ENCODE data around the gene SMCO4.

SMCO4 gene

GRCh38 chr11:93498641-93499040 lies 44.5 kb downstream of the SMCO4 start:
- no peak for DNase-seq

DNA sequence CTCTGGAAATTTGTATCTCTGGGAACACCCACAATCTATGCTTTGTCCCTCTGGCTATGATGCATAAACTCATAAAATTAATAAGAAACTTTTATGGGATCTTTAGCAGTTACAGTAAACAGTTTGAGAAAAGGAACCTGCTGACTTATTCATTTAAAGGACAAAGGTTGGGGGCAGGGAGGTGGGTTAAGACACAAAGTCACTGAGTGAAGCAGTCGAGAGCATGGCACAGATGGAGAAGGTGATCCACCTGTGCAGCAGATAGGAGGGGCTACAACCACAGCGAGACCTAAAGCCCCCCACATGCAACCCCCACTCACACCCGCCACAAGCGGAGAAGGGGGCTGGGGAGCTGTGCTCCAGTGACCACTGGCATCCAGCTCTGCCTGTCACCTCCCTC lies 45.0 kb downstream of the SMCO4 start:
- DNase-seq: no peak

DNA sequence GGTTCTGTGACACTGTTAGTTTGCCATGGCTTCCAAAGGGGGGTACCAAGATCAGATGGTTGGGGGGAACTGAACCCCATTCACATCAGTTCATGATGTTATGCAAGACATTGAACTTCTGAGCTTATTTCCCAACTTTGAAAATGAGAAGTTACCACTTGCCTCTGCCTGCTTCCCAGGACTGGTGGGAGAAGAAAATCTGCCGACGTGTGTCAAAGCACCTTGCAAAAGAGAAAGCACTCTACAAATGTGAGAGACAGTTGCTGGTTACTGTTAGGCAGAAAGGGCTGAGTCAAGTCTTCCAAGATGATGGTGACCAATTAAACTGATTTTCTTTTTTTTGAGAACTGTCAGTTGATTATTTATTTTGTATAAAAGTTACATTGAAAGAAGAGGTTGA lies 45.6 kb downstream of the SMCO4 start:
- no peak for DNase-seq

- no peak for DNase-seq
Measured at GRCh38 chr11:93494357-93494756, 48.8 kb downstream of the SMCO4 start.

DNA sequence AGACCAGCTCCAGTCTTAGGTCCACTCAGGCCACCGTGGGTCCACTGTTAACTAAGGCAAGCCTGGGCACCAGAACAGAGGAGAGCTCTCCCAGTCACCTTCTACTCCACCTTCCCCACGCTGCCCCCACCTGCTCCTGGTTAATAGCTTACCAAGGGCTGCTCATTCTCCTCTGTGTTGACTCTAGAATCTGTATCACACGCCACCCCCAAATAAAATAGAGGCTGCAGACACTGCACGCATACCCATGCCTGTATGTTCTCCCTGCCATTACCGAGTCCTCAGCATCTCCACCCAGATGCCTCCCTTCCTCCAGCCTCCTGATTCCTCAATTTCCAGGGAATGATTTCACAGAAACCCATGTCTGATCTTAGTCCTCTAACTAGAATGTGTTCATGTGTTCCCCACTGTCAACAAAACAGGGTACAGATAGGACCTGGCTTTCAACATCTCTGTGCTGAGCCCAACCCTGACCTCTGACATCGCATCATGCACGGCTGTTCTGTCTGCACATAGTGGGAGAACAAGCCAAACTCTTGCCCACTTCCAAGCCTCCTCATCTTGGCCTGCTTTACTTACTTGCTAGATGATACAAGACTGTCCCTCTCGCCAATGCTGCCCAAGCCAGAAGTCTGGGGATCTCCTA lies 49.8 kb downstream of the SMCO4 start:
- no peak for DNase-seq

DNA sequence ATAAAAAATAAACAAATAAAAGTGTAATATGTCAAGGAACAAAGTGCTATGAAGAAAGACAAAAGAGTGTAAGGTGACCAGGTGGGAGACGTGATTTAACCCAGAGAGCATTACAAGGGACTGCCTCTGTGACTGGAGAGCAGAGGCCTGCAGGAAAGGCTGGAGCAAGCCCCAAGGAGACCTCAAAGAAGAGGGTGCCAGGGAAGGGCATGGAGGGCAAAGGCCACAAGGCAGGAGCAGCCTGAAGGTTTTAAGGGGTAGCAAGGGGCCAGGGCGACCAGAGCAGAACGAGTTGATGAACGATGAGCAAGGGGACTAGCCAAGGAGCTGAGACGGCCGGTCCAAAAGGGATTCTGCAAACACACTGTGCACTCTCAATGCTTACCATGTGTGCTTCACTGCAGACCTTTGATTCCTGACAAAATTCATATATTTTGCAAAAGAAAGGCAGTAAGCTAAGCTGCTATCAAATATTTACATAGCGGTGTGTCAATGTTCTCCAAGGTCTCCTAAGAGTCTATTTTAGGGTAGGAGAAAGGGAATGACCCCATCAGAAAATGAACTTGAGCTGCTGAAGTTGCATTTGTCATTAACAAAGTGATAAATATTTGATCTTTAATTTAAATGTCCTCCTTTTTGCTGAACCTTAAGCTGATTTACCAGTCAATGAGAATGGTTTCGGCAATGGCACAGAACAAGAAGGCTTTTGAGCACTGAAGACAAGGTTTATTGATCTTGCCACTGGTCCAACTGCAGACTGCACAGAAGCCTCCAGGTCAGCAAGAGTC lies 50.5 kb downstream of the SMCO4 start:
- DNase-seq: no peak

- DNase-seq: no peak
Measured at GRCh38 chr11:93491973-93492372, 51.2 kb downstream of the SMCO4 start.

DNA sequence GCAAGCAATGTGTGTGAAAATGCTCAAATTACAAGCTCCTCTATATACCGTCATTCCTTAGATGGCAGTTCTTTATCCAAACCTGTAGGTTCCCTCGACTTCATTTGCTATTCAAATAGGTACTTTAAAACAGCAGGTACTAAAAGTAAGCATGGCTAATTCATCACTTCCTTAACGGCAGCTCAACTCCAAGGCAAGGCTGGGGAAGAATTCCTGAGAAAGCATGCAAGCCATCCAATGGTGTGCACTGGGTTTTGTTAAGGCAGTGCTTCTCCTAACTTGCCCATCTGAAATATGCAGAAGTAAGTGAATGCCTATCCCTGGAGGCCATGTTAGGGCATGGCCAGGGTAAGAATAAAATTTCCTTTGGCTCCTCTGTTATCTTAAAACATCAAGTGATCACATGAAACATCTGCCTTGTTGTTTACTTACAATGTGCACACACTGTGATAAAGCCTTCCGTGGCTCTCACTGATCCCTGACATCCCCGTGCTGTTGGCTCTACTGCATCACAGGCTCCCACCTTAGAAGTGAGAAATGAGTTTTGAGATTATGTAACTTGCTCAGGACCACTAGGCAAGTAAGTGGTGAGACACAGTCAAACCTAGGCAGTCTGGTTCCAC lies 52.1 kb downstream of the SMCO4 start:
- DNase-seq: no peak

DNA sequence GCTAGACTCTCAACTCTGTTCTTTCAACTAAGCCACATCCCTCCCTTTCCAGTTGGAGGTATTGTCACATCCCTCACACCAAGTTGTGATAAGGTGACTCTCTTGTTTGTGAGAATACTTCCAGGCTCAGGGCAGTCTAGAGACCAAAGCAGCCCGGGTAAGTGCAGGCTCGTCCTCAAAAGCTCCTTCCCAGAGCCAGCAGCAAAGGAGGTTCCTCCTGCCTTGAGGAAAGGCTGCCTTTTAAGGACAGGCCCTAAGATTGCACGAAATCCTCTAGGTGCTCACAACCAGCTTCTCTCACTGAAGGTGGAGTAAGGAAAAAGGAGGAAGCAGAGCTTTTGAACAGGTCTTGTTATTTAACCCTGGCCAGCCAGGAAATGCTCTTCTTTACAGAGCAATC lies 53.4 kb downstream of the SMCO4 start:
- DNase-seq: no peak

DNA sequence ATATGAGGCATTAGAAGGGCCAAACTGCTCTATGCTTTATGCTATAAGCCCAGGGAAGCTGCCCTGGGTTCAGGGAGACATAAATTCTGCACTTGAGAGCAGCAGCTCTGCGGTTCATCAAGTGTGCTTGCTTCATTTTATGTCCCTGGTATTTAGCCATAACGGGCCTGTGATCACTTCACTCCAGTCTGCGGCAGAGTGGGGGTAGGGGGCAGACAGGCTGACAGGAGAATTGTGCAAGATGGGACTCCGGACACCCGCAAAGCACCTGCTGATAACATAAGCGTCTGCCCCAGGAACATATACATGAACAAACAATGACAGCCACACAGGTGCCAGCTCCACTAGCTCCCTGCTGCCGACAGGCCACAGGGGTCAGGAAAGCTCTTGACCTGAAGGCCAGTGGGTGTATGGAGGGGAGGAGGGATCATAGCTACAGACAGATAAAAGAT lies 56.1 kb downstream of the SMCO4 start:
- no peak for DNase-seq

- DNase-seq: no peak
Measured at GRCh38 chr11:93485983-93486382, 57.2 kb downstream of the SMCO4 start.

DNA sequence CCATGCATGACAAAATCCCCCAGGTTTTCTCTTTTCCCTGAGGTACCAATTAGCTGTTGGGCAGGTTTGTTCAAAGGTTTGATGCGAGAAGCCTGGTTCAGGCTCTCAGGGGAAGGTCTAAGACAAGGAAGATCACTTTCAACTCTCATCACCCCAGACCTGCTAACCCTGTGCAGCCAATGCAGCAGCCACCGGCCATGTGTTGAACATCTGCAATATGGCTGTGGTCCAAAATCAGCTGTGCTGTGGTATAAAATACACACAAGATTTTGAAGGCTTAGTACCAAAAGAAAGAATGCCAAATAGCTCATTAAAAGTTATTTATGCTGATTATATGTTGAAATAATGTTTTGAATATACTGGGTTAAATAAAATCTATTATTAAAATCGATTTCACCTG lies 58.5 kb downstream of the SMCO4 start:
- no peak for DNase-seq

GRCh38 chr11:93482556-93482955 lies 60.6 kb downstream of the SMCO4 start:
- DNase-seq: no peak

DNA sequence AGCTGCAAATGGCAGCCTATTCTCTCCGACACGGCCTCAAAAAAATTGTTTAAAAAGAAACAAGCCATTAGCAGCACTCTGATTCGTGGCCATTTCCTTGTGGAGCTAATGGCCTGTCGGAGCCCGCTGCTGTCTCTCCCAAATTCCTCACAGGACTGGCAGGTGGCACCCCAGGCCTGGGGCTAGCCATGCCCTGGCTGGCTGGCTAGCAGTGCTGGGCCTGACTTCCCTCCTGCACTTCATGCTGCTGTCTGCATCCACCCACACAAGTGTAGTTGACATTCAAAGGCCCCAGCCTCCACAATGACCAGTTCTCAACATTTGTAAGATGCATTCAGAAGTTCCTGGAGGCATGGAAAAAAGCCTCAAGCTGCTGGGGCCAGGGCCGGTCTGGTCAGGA lies 61.5 kb downstream of the SMCO4 start:
- no peak for DNase-seq

DNA sequence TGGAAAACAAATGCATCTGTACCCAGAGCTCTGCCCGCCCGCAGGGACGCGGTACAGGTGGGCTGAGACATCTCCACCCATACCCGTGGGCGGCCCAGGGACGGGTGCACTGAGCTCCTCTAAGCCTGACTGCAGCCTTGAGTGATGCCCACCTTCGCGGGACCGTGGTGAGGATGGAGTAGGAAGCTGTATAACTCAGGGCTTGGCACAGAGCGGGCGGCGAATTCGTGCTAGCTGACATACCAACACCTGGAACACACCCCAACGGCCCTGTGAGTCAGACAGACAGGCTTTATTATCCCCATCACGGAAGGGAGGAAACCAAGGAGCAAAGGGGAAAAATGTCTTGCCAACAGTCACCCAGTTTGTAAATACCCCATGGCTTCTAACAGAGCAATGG lies 61.9 kb downstream of the SMCO4 start:
- no peak for DNase-seq

DNA sequence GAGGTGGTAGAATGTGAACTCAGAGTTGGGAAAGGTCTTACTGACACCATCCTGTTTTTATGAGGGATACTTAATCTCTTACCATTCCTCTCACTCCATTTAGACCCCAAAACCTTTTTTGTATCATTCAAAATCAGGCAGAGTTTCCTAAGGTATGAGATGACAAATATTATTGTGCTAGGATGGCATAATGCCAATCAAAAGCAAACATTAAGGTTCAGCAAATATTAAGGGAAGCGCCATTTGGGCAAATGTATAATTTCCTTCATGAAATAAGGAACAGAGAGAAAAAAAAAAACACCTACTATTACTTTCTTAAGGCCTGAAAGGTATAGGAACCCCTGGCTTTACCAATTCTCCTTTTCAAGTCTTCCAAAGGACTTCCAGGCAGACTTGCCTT lies 62.4 kb downstream of the SMCO4 start:
- no peak for DNase-seq

DNA sequence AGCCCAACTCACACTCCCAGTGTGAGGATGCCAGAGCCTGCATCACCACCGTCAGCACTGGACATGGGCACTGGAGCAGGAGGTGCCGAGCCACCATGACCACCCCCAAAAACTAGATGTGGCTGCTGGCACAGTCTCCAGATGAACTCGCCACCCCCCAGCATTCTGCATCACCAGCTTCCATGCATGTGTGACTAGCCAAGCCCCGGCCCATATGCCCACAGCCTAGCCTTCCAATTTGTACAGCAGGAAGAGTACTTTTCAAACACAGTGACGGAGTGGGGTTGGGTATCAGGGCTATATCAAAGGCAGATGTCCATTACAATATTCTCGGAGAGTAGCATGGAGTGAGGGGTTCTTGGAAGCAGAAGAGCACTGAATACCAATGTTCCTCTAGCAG lies 62.9 kb downstream of the SMCO4 start:
- no peak for DNase-seq

DNA sequence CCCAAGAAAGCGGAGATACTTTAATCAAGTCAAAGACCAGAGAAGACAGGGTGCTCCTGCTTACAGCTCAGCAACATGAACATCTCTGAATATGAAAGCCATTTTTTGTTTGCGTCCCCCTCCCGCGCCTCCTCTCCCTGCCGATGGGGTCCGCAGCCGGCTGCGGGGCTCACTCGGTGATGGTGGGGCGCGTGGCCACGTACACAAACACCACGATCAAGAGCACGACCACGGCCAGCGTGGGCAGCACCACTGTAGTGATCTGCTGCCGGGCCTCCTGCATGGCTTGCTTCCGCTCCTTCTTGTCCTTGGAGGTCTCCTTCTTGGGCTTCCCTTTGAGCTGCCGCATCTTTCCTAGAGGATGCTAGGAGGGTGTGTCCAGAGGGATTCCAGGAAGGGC lies 64.3 kb downstream of the SMCO4 start:
- DNase-seq: no peak

GRCh38 chr11:93477684-93478234 lies 65.4 kb downstream of the SMCO4 start:
- no peak for DNase-seq

DNA sequence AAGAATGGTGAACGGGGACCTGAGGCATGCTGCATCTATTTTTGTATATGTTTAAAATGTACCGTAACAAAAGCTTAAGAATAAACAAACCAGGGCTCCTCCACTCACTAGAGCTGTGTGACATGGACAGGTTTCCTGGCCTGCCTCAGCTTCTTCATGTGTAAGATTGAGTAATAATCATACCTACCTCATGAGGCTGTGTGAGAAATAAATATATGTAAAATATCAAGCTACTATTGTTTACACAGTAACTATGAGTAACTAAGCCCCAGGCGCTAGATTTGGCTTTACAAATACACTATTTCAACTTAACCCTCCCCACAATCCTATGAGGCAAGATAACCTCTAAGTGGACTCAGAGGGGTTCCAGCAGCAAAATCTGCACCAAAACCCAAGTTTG lies 66.4 kb downstream of the SMCO4 start:
- DNase-seq: no peak

DNA sequence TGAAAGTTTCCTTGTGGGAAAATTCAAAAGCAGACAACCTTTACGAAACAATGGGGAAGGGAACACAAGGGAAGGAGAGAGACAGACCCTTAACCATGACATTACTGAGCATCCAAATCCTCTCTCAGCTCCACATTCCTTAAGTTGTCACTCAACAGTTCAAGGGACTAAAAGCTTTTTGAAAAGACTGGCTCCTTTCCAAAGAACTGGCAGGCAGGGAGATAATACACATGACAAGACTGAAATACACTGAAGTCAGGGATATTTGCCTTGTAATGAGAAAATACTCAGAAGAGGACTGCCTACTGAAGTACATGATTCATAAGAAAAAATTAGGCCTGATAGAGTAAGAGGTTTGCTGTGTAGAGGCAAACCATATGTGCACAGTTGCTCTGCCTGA lies 69.1 kb downstream of the SMCO4 start:
- no peak for DNase-seq

- no peak for DNase-seq
Measured at GRCh38 chr11:93468290-93468689, 74.9 kb downstream of the SMCO4 start.

- no peak for DNase-seq
Measured at GRCh38 chr11:93467054-93467453, 76.1 kb downstream of the SMCO4 start.
